Stimulated activated CD8-positive, alpha-beta memory T cell treated with anti-CD3 and anti-CD28 coated beads, Interleukin-12 subunit alpha, Interleukin-12 subunit beta, amount 100 ng/mL, for 24 hours (primary cell): Measurements from ENCODE around the gene ZMYND8.
A peak's percentile ranks its signal among the peaks of the same experiment; 100 is the strongest.

Experiments
- DNase-seq: peaks from one replicate; pipeline ENCODE4 v3.0.0-alpha.2; 2020; ENCODE audit errors: extremely low read depth

Gene ZMYND8

GRCh38 chr20:47332381-47333206 lies 23.9 kb downstream of the ZMYND8 start:
- no peak for DNase-seq

- DNase-seq, result no peak
Observed at GRCh38 chr20:47330933-47331708, 25.4 kb downstream of the ZMYND8 start.

- no peak for DNase-seq
Observed at GRCh38 chr20:47330071-47330470, 26.4 kb downstream of the ZMYND8 start.

- no peak for DNase-seq
Observed at GRCh38 chr20:47328129-47328528, 28.4 kb downstream of the ZMYND8 start.

- DNase-seq, result no peak
Observed at GRCh38 chr20:47327711-47328110, 28.8 kb downstream of the ZMYND8 start.

GRCh38 chr20:47326658-47327268 lies 29.7 kb downstream of the ZMYND8 start:
- no peak for DNase-seq

- no peak for DNase-seq
Observed at GRCh38 chr20:47325242-47325641, 31.3 kb downstream of the ZMYND8 start.

- DNase-seq, result no peak
Observed at GRCh38 chr20:47320990-47321805, 35.3 kb downstream of the ZMYND8 start.

GRCh38 chr20:47319517-47320252 lies 36.8 kb downstream of the ZMYND8 start:
- DNase-seq, result no peak

GRCh38 chr20:47318586-47319516 lies 37.6 kb downstream of the ZMYND8 start:
- no peak for DNase-seq

GRCh38 chr20:47318027-47318585 lies 38.4 kb downstream of the ZMYND8 start:
- DNase-seq, result no peak

GRCh38 chr20:47317127-47317895 lies 39.2 kb downstream of the ZMYND8 start:
- peak; percentile 37 for DNase-seq

GRCh38 chr20:47316776-47317126 lies 39.7 kb downstream of the ZMYND8 start:
- DNase-seq, result no peak

GRCh38 chr20:47315339-47316056 lies 41.0 kb downstream of the ZMYND8 start:
- DNase-seq, result no peak

GRCh38 chr20:47314647-47315338 lies 41.7 kb downstream of the ZMYND8 start:
- DNase-seq, result no peak

GRCh38 chr20:47311967-47312681 lies 44.4 kb downstream of the ZMYND8 start:
- DNase-seq, result no peak

GRCh38 chr20:47311211-47311610 lies 45.3 kb downstream of the ZMYND8 start:
- DNase-seq, result no peak
